Spinal cord (tissue), 10 donors: ENCODE results near the gene ZNRD2. TPM values are rescaled to one million over a fixed set of nuclear protein-coding genes. Genes with fewer than 3 reads are reported as not detected.

Experiments
- DNase-seq, 6 donors: peaks; one replicate each; pipeline versions ENCODE4 v3.0.0 to v3.0.0-alpha.2; 2013 to 2015; ENCODE audit warnings: low spot score in 6 of 6, low read depth in 4 of 6
- H3K27ac ChIP-seq: one replicate; pipeline ENCODE4 v1.5.1; 2013; ENCODE audit warnings: low read depth, low read length, control low read depth
- H3K27me3 ChIP-seq: one replicate; pipeline ENCODE4 v1.6.1; 2013; ENCODE audit warnings: low read length; ENCODE audit not compliant: control insufficient read depth, insufficient read depth
- H3K36me3 ChIP-seq: one replicate; pipeline ENCODE4 v1.6.1; 2013; ENCODE audit warnings: low read length; ENCODE audit not compliant: control insufficient read depth, insufficient read depth
- H3K4me1 ChIP-seq: one replicate; pipeline ENCODE4 v1.6.1; 2013; ENCODE audit warnings: low read length; ENCODE audit not compliant: control insufficient read depth, insufficient read depth
- H3K4me3 ChIP-seq: one replicate; pipeline ENCODE4 v1.5.1; 2013; ENCODE audit warnings: low read depth, low read length, control low read depth
- H3K9me3 ChIP-seq: one replicate; pipeline ENCODE4 v1.6.1; 2013; ENCODE audit warnings: low read length; ENCODE audit not compliant: control insufficient read depth, insufficient read depth
- WGBS: methylation state at CpG from one replicate; pipeline ENCODE4 v1.1.5; 2013; ENCODE audit warnings: missing lambda C conversion rate; ENCODE audit not compliant: insufficient coverage; 5-methylcytosine and 5-hydroxymethylcytosine counted together
- polyA plus RNA-seq, 2 donors: library from polyadenylated mRNA; unstranded; fragments of 120-200 nt; gene quantifications; one replicate each; pipeline ENCODE4 v1.2.1, GENCODE V29; 2013; ENCODE audit not compliant: insufficient read length in 2 of 2
- total RNA-seq, 2 donors: library from RNA; depleted of rRNA in 1 of 2; stranded (reverse); fragments of 120-200 nt in 1 of 2; fragments of >200 nt in 1 of 2; gene quantifications; one replicate each; pipeline versions ENCODE4 v1.2.3 to v1.2.4, GENCODE V29; 2013 to 2014
- donor health status: healthy.

The ZNRD2 gene
- total and polyA plus RNA-seq, 4 donors, result 14.7 to 87.2 (median 54.1) TPM

DNA sequence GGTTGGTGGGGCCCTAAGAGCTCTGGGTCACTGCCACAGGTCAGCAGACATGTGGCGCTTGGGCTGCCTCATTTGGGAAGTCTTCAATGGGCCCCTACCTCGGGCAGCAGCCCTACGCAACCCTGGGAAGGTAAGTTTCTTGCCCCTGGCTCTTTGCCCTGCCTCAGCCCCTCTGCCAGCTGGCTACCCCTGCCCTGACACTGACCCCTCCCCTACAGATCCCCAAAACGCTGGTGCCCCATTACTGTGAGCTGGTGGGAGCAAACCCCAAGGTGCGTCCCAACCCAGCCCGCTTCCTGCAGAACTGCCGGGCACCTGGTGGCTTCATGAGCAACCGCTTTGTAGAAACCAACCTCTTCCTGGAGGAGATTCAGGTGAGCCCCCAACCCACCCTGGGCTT, 43.5 kb upstream of the ZNRD2 start:
- Histone ChIP-seq H3K9me3 (no peaks in the 10 kb centered on the region), H3K27ac (no peak overlapping the region), H3K4me3 (no peak overlapping the region), H3K27me3 (no peaks in the 10 kb centered on the region), H3K36me3 (peaks cover 59% of the 10 kb centered on the region), H3K4me1 (peaks cover 40% of the 10 kb centered on the region)
- no peak for DNase-seq
- WGBS, result 94% methylated on average over 8 of the region's 8 CpGs

DNA sequence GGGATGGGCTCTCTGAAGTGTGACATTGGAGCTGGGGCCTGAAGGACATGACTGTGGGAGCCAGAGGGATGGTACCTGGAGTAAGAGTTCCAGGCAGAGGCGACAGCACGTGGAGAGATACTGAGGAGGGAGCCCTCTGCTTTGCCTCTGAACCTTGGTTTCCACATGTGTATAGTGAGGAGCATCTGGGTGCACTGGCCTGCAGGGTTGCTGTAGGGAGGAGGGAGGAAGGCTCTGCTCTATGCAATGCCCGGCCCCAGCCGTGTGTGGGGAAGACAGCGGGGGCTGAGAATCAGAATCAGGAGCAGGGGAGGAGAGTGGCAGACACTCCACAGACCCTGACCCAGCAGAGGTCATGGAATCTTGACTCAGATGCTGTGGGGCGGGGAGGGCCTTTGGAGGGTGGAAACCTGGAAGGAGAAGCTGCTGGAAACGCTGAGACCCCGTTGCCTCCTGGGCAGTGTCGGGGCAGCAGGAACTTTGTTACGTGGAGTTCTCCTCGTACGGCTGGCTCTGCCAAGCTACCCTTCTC, 41.4 kb upstream of the ZNRD2 start:
- WGBS, result 83% methylated on average over 6 of the region's 12 CpGs
- no peak overlapping the region for H3K27ac ChIP-seq

DNA sequence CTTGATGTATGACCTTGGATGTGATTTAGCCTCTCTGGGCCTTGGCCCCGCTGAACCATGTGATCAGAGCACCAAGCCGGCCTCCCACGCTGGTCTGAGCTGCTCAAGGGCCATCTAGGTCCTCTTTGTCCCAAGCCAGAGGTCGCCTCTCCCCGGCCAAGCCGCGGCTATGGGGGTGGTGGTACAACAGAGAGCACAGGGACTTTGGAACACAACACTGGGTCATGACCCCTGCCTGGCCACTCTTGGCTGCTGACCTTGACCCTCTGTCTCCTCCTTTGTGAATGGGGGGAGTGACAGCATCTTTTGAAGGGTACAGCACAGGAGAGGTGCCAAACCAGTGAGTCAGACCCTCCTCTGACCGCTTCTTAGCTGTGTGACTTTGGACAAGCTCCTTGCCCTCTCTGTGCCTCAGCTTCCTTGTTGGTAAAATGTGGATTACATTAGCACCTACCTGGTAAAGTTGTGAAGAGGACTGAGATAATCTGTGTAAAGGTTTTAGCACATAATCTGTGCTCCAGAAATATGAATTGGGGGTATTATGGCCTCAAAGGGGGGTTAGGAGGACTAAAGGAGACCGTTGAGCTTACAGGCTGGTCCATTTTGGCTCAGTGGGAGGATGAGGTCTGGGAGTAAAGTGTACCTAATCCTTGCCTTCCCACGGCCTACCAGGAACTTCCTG, 40.7 kb upstream of the ZNRD2 start:
- peak overlapping the region; percentile 42 for H3K27ac ChIP-seq
- no peak for DNase-seq

More for the DNA sequence above, 41.4 kb upstream of the ZNRD2 start:
- peaks cover 79% of the 10 kb centered on the region for H3K36me3 ChIP-seq
- H3K9me3 ChIP-seq, result no peaks in the 10 kb centered on the region
- H3K4me1 ChIP-seq, result peaks cover 36% of the 10 kb centered on the region
- DNase-seq, result no peak
- no peak overlapping the region for H3K4me3 ChIP-seq
- H3K27me3 ChIP-seq, result no peaks in the 10 kb centered on the region

DNA sequence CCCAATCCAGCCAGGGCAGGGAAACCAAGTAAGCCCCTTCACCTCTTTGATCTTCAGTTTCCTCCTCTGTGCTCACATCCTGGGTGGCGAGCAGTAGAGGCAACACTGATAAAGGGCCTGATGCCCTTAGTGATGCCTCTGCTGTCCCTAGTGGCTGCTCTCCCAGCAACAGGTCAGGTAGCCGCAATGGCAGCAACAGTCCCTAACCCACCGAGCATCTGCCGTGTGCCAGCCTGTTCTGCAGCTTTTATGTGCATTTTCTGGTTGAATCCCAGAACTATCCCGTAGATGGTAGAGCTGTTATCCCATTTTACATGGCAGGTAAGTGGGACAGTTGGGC, 40.1 kb upstream of the ZNRD2 start:
- DNase-seq, result no peak
- Histone ChIP-seq H3K36me3 (peaks cover 88% of the 10 kb centered on the region), H3K4me3 (no peak overlapping the region), H3K4me1 (peaks cover 30% of the 10 kb centered on the region), H3K27ac (peak overlapping the region; percentile 42), H3K9me3 (no peaks in the 10 kb centered on the region), H3K27me3 (no peaks in the 10 kb centered on the region)
- WGBS, result 80% methylated on average over 5 of the region's 5 CpGs

More for the DNA sequence above, 40.7 kb upstream of the ZNRD2 start:
- H3K4me3 ChIP-seq, result no peak overlapping the region
- no peaks in the 10 kb centered on the region for H3K27me3 ChIP-seq
- no peaks in the 10 kb centered on the region for H3K9me3 ChIP-seq
- H3K36me3 ChIP-seq, result peaks cover 83% of the 10 kb centered on the region
- H3K4me1 ChIP-seq, result peaks cover 30% of the 10 kb centered on the region
- 66% methylated on average over 9 of the region's 10 CpGs for WGBS

DNA sequence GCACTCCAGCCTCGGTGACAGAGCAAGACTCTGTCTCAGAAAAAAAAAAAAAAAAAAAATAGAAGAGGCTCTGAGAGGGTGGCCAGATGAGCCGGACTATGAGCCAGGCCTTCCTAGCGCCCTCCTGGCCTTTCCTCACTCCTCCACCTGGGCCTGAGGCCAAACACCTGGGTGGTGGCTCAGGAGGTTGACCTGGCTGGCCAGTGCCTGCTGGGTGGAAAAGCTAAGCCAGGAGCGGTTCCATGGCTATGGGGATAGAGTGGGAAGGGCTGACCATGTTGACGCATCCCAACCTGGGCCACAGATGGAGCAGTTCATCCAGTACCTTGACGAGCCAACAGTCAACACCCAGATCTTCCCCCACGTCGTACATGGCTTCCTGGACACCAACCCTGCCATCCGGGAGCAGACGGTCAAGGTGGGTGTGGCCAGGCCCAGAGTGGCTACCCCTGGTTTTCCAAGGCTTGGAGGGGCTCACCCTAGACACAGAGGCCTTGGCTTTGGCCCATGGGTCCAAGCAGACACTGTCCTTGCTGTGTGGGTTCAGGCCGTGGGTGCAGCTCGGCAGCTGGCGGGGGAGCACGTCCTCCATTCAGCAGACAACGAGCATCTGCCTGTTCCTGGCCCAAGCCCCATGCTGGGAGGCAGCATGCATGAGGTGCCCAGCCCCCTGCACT, 37.8 kb upstream of the ZNRD2 start:
- H3K4me3 ChIP-seq, result no peak overlapping the region
- H3K9me3 ChIP-seq, result no peaks in the 10 kb centered on the region
- H3K27ac ChIP-seq, result no peak overlapping the region
- peaks cover 94% of the 10 kb centered on the region for H3K36me3 ChIP-seq
- no peaks in the 10 kb centered on the region for H3K27me3 ChIP-seq
- H3K4me1 ChIP-seq, result peaks cover 19% of the 10 kb centered on the region
- 75% methylated on average over 12 of the region's 15 CpGs for WGBS
- DNase-seq, result no peak

DNA sequence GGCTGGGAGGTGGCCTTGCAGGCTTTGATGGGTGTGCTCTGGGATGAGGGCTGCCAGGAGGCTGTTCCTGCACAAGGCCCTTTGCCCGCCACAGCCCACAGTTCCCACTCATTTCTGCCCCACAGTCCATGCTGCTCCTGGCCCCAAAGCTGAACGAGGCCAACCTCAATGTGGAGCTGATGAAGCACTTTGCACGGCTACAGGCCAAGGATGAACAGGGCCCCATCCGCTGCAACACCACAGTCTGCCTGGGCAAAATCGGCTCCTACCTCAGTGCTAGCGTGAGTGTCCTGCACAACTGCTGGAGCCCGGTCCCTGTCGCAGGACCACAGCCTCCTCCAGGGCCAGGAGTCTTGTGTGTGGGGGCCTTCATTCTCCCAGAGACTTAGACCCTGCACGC, 35.2 kb upstream of the ZNRD2 start:
- DNase-seq, result no peak
- 94% methylated on average over 7 of the region's 9 CpGs for WGBS
- Histone ChIP-seq H3K9me3 (no peaks in the 10 kb centered on the region), H3K27ac (no peak overlapping the region), H3K4me3 (no peak overlapping the region), H3K36me3 (peaks cover 94% of the 10 kb centered on the region), H3K27me3 (no peaks in the 10 kb centered on the region), H3K4me1 (peaks cover 24% of the 10 kb centered on the region)

DNA sequence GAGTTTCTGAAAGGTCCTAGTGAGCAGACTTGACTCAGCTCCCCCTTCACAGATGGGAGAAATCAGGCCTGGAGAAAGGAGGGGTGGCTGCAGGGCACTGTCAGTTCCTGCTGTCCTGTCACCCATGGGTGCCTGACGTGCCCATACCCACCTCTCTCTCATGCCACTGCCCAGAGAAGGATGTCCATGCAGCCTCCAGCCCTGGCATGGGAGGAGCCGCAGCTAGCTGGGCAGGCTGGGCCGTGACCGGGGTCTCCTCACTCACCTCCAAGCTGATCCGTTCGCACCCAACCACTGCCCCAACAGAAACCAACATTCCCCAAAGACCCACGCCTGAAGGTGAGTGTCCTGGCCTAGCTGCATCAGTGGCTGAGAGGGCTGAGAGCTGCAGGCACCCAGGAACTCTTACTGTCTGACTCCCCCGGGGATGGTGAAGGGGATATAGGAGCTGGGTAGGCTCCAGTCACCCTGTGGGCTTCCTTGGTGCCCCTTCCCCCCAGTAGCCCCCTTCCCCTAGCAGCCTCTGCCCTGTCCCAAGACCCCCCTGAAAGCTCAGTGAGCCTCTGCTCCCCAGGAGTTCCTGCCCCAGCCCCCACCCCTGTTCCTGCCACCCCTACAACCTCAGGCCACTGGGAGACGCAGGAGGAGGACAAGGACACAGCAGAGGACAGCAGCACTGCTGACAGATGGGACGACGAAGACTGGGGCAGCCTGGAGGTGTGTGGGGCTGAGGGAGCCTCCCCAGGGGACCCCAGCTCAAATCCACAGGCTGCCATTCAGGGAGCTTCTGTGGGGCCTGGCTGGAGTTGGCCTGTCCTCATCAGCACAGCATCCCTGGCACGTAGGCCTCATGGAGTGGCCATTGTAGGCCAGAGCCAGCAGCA, 33.6 kb upstream of the ZNRD2 start:
- no peaks in the 10 kb centered on the region for H3K27me3 ChIP-seq
- H3K27ac ChIP-seq, result no peak overlapping the region
- H3K36me3 ChIP-seq, result peaks cover 88% of the 10 kb centered on the region
- WGBS, result 84% methylated on average over 7 of the region's 12 CpGs
- no peaks in the 10 kb centered on the region for H3K9me3 ChIP-seq
- DNase-seq, result no peak
- H3K4me3 ChIP-seq, result no peak overlapping the region
- H3K4me1 ChIP-seq, result peaks cover 28% of the 10 kb centered on the region

DNA sequence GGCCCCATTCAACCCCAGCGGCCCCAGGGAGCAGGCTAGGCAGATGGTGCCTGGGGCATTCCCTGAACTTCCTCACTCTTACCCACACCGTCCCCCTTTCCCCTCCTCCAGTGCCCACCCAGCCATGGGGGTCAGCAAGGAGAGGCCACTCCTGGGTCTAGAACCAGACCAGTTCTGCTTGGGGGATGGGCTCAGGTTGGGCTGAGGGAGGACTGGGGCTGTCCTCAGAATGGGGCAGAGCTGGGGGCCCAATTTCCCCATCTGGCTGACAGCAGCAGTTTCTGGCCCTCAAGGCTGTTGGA, 33.0 kb upstream of the ZNRD2 start:
- 80% methylated on average over 1 of the region's 2 CpGs for WGBS
- no peaks in the 10 kb centered on the region for H3K27me3 ChIP-seq
- H3K9me3 ChIP-seq, result no peaks in the 10 kb centered on the region
- H3K36me3 ChIP-seq, result peaks cover 84% of the 10 kb centered on the region
- no peak overlapping the region for H3K4me3 ChIP-seq
- H3K4me1 ChIP-seq, result peaks cover 30% of the 10 kb centered on the region
- no peak for DNase-seq
- no peak overlapping the region for H3K27ac ChIP-seq

DNA sequence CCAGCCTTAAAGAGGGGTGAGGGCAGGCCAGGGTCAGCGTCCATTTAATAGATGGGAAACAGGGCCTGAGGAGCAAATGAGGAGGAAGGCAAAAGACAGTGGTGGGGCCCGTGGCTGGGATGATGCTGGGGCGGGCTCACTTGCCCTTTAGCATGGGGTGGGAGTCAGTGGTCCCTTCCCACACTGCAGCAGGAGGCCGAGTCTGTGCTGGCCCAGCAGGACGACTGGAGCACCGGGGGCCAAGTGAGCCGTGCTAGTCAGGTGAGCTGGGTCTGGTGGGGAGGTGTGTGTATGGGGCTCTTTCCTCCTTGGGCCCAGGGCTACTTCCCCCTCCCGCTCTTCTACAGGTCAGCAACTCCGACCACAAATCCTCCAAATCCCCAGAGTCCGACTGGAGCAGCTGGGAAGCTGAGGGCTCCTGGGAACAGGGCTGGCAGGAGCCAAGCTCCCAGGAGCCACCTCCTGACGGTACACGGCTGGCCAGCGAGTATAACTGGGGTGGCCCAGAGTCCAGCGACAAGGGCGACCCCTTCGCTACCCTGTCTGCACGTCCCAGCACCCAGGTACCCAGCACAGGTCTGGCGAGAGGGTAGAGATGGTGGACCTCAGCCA, 32.6 kb upstream of the ZNRD2 start:
- no peaks in the 10 kb centered on the region for H3K9me3 ChIP-seq
- no peak overlapping the region for H3K4me3 ChIP-seq
- no peak overlapping the region for H3K27ac ChIP-seq
- H3K27me3 ChIP-seq, result no peaks in the 10 kb centered on the region
- DNase-seq, result no peak
- peaks cover 80% of the 10 kb centered on the region for H3K36me3 ChIP-seq
- H3K4me1 ChIP-seq, result peaks cover 30% of the 10 kb centered on the region
- 87% methylated on average over 13 of the region's 18 CpGs for WGBS
